ENCODE data around the gene ACTMAP.

DNA sequence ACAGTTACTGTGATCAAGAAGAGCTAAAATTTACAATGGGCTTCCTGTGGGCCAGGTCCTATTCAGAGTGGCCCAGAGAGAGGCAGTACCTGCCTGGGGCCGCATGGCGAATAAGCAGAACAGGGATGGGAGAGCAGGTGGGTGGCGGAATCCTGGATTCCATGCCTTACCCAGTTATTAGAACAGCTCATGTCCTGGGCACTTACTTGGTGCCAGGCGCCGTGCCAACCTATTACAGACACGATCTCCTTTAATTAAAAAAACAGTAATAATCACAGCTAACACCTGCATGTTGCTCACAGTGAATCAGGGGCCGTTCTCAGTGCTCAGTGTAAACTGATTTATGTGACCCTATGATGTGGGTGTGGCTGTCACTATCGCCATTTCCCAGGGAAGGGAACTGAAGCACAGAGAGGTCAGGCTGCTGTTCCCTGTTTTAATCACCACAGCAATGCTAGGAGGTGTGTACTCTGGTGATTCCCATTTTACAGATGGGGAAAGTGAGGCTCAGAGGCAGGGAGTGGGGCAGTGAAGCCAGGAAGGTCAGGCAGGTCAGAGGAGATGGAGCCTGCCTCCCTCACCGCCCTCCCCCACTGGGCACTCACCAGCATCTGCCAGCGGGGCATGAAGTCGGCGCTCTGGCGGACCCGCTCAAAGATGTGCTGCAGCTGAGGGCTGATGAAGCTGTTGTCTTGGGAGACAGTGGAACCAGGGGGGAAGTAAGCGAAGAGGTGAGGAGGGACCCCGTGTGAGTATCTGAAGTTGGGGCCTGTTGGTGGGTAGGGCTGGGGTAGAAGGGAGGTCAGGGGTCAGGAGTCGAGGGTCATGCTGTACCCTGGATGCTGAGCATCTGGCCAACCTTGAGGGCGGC lies 45.6 kb downstream of the ACTMAP start:
- no peak for TF ChIP-seq JUNB (CRISPR knock-in tag; IDR thresholded peaks at IDR 0.05; ENCODE audit: borderline replicate concordance)
- TF ChIP-seq, protein P1, sequence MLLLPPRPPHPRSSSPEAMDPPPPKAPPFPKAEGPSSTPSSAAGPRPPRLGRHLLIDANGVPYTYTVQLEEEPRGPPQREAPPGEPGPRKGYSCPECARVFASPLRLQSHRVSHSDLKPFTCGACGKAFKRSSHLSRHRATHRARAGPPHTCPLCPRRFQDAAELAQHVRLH (CRISPR knock-in tag; IDR thresholded peaks at IDR 0.05; ENCODE audit: borderline replicate concordance, low read depth): no peak
- no peak for TF ChIP-seq SUZ12 (IDR thresholded peaks at IDR 0.05; ENCODE audit: low read depth, low read length)
- no peak for TF ChIP-seq KDM4B (CRISPR knock-in tag; IDR thresholded peaks at IDR 0.05)
- TF ChIP-seq, protein P2, sequence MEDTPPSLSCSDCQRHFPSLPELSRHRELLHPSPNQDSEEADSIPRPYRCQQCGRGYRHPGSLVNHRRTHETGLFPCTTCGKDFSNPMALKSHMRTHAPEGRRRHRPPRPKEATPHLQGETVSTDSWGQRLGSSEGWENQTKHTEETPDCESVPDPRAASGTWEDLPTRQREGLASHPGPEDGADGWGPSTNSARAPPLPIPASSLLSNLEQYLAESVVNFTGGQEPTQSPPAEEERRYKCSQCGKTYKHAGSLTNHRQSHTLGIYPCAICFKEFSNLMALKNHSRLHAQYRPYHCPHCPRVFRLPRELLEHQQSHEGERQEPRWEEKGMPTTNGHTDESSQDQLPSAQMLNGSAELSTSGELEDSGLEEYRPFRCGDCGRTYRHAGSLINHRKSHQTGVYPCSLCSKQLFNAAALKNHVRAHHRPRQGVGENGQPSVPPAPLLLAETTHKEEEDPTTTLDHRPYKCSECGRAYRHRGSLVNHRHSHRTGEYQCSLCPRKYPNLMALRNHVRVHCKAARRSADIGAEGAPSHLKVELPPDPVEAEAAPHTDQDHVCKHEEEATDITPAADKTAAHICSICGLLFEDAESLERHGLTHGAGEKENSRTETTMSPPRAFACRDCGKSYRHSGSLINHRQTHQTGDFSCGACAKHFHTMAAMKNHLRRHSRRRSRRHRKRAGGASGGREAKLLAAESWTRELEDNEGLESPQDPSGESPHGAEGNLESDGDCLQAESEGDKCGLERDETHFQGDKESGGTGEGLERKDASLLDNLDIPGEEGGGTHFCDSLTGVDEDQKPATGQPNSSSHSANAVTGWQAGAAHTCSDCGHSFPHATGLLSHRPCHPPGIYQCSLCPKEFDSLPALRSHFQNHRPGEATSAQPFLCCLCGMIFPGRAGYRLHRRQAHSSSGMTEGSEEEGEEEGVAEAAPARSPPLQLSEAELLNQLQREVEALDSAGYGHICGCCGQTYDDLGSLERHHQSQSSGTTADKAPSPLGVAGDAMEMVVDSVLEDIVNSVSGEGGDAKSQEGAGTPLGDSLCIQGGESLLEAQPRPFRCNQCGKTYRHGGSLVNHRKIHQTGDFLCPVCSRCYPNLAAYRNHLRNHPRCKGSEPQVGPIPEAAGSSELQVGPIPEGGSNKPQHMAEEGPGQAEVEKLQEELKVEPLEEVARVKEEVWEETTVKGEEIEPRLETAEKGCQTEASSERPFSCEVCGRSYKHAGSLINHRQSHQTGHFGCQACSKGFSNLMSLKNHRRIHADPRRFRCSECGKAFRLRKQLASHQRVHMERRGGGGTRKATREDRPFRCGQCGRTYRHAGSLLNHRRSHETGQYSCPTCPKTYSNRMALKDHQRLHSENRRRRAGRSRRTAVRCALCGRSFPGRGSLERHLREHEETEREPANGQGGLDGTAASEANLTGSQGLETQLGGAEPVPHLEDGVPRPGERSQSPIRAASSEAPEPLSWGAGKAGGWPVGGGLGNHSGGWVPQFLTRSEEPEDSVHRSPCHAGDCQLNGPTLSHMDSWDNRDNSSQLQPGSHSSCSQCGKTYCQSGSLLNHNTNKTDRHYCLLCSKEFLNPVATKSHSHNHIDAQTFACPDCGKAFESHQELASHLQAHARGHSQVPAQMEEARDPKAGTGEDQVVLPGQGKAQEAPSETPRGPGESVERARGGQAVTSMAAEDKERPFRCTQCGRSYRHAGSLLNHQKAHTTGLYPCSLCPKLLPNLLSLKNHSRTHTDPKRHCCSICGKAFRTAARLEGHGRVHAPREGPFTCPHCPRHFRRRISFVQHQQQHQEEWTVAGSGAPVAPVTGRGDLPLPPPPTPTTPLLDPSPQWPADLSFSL (CRISPR knock-in tag; IDR thresholded peaks at IDR 0.05): no peak
- TF ChIP-seq POLR2A (IDR thresholded peaks at IDR 0.05; ENCODE audit: insufficient read depth in 1 of 2, low read depth in 2 of 2, low read length in 2 of 2): no peak
